Stimulated activated CD4-positive, alpha-beta T cell treated with anti-CD3 and anti-CD28 coated beads, TNF-alpha, amount 100 ng/mL, for 24 hours (primary cell): ENCODE measurements around the gene RNF183.
"Not testable (repeated sequence)": the region's sequence is repeated elsewhere in the genome, so short reads cannot be mapped to it uniquely, and the experiment has no call there.

Experiments used
- DNase-seq, 3 experiments: peaks; one replicate each; pipeline ENCODE4 v3.0.0-alpha.2; 2020; ENCODE audit warnings: low read depth in 3 of 3

RNF183 gene

GRCh38 chr9:113316030-113316429, 12.9 kb upstream of the RNF183 start:
- DNase-seq = no peak

- DNase-seq = no peak
Measured at GRCh38 chr9:113315231-113315630, 12.1 kb upstream of the RNF183 start.

DNA sequence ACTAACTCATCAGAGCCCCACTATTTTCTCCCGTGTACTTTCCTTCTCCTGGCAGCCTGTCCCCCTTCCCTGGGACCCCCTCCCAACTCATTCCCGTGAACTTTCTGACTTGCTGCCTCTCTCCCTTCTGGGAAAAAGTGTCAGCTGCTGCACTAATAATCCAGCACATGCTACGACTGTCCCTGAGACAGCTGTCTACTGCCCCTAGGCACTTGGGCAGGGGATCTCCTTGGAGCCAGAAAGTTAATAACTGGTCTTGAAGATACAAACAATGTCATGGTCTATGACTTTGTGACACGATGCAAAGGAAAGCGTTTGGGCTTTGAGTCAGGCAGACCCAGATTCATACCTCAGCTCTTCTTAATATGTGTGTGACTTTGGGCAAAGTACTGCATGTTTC, 10.1 kb upstream of the RNF183 start:
- DNase-seq = no peak

GRCh38 chr9:113311961-113312360, 8.8 kb upstream of the RNF183 start:
- no peak for DNase-seq

GRCh38 chr9:113310538-113310937, 7.4 kb upstream of the RNF183 start:
- DNase-seq = no peak

GRCh38 chr9:113309204-113309813, 6.1 kb upstream of the RNF183 start:
- DNase-seq = peak in 1 of 3 experiments; percentile 10

DNA sequence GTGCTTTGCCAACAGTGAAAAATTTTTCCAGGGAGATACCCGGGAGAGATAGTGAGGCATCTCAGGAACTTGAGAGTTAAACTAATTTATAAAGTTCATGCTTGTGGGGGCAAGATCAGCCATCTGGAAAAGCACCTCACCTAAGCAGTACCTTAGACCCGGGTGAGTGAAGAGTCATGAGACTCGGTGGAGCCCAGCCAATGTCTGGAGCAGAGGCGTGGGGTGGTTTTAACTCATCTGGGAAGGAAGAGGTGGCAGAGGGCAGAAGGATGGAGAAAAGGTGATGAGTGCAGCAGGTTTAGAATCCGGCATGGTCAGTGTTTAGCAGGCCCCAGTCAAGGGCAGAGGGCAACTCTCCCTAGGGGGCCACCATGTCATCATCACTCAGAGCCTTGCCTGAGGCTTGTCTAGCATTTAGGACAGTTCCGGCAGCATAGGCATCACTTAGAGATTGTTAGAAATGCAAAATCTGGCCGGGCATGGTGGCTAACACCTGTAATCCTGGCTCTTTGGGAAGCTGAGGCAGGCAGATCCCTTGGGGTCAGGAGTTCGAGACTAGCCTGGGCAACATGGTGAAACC, 4.3 kb upstream of the RNF183 start:
- no peak for DNase-seq

- DNase-seq = no peak
Measured at GRCh38 chr9:113306566-113306965, 3.4 kb upstream of the RNF183 start.

DNA sequence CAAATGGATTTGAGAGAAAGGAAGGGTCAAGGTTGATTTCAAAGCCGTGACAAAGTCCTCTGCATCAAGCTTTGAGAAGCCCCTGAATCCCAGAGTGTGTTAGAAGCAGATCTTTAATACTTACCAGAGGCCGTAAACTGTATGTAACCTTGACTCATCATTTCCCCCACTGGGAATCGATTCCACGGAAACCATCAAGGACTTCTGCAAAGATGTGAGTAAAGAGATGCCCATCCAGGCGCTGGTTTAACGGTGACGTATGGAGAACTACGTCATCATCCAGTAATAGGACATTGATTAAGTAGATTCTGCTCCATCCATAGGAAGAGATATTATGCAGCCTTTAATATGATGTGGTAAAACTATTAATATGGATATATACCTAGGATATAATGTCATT, 1.6 kb downstream of the RNF183 start:
- DNase-seq = no peak

- DNase-seq = no peak
Measured at GRCh38 chr9:113299800-113300292, 3.3 kb downstream of the RNF183 start.

DNA sequence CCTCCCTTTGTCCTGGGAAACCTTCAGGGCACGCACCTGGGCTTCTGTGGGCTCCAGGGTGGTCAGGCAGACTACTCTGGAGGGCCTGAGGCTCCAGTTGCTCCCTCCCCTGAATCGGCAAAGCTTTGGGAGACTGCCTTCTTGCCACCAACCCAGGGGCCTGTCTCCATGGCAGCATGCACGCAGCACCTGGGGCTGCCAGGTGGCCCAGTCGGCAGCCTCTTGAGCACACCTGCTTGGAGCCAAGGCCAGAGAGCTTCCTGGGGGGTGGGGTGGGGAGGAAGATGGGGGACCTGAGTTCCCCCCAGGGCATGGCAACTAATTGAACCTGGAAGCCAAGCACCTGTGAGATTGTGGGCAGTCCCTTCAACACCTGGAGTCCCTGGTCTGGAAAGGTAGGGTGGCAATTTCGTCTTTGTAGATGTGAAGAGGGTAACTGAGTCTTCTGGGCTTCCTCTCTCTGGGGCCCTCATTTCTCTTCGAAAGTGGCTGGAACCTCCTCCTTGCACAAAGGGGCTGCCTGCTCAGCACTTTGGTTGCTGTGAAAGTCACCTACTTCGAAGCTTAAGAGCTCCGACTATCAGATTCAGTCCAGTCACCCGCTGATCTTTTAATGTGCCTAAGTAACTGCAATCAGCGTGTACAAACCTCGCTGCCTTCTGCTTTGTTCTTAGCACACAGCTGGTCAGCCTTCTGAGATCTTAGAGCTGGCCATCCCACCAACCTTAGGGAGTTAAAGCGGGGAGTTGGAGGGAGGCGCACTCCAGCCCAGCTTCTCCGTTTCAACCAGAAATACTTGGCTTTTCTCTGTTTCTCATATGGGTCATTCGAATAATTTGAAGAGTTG, 4.0 kb downstream of the RNF183 start:
- DNase-seq = no peak

GRCh38 chr9:113298311-113298710, 4.9 kb downstream of the RNF183 start:
- DNase-seq = no peak

DNA sequence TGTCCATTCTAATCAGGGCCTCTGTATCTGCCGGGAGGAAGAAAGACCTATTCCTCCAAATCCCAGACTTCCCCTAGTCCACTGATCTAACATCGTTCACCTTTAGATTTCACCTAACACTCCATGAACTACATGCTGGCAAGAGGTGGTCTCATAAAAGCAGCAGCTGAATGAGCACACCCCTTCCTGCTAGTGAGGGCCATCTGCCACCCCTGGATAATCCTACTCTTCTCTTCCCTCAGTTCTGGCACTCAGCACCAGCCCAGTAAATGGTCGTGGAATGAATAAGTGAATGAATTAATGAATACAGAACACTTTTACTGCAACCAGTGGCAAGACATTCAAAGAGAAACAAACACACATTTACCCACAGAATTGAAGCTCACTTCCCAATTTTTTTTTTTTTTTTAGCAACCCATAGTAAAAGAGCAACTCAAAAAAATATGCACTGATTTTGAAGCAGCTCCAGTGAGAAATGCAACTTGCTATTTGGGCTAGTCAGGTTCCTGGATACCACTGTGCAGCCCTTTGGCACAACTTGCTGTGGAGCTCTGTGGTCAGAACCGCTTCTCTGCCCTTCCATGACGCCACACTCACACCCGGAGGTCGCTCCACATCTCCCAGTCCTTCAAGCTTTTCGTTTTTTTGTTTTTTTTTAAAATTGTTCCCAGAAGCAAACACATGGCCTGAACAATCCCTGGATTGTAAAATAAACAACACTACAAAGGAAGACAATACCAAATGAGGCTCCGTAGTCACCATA, 6.2 kb downstream of the RNF183 start:
- no peak for DNase-seq

DNA sequence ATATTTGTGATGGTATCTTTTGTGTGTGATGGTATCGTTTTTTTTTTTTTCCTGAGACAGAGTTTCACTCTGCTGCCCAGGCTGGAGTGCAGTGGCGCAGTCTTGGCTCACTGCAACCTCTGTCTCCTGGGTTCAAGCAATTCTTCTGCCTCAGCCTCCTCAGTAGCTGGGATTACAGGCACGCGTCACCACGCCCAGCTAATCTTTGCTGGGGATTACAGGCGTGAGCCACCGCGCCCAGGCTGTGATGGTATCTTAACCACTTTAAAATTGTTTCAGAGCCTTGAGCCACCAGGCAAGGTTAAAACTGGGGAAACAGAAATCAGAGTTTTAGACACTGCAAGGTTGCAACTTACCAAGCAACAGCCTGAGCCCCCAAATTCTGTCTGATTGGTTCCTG, 6.9 kb downstream of the RNF183 start:
- not testable (repeated sequence) for DNase-seq

GRCh38 chr9:113293285-113293878, 9.8 kb downstream of the RNF183 start:
- no peak for DNase-seq

- no peak for DNase-seq
Measured at GRCh38 chr9:113290052-113290607, 13.0 kb downstream of the RNF183 start.

DNA sequence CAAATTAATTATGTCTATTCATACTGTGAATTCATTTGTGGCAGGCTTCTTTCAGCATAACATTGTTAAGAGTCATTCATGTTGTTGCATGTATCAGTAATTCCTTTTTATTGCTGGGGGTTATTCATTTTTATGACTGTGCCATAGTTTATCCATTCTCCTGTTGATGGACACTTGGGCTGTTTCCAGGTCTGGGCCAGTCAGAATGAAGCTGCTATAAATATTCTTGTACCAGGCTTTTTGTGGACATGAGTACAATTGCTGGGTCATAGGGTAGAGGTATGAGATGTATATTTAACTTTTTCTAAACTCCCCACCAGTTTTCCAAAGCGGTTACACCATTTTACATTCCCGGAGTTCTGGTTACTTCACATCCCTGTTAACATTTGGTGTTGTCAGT, 14.1 kb downstream of the RNF183 start:
- no peak for DNase-seq

GRCh38 chr9:113281356-113281755, 21.8 kb downstream of the RNF183 start:
- no peak for DNase-seq

DNA sequence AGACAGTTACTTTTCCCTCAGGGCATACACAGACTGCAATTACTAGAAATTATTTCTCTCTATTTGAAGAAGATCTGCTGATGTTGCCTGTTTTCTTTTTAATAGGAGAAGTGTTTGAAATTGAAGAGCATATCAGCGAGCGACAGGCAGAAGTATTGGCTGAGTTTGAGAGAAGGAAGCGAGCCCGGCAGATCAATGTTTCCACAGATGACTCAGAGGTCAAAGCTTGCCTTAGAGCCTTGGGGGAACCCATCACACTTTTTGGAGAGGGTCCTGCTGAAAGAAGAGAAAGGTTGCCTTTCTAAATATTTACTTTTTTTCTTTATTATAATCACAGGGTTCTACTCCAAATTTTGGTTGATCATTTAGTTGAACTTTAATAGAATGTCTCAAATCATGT, 24.3 kb downstream of the RNF183 start:
- DNase-seq = no peak

- peak; percentile 93 to 96 (median 94) for DNase-seq
Measured at GRCh38 chr9:113275157-113276131, 27.7 kb downstream of the RNF183 start, which contains the start of the genes CDC26 and PRPF4. TSS of gene CDC26 (minus strand) at chr9:113275572. CDS start at chr9:113272507, 3,065 bp downstream. TSS of gene PRPF4 (plus strand) at chr9:113275658. CDS start at chr9:113275744, 86 bp downstream.
